ENCODE measurements around the gene CSGALNACT2.

CSGALNACT2 gene

DNA sequence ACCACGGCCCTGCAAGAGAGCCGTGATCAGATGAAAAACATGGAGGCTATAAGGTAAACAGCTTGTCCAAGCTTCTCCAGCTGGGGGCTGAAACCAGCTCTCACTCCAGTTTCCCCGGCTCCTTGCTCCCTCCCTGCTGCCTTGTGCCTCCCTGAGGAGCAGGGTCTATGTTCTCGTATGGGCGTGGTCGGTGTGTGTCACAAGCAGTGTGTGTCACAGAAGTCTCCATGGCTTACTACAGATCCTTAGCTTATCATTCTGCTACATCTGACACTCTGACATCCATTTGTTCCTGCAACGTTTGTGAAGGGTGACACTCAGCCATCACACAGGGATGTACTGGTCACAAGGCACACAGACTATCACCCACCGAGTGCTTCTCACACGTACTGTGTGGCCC lies 54.6 kb downstream of the CSGALNACT2 start:
- no peak for ATAC-seq
- no peak overlapping the region for H3K4me3 Mint-ChIP-seq
- H3K4me1 Mint-ChIP-seq, result no peaks in the 10 kb centered on the region
- no peaks in the 10 kb centered on the region for H3K9me3 Mint-ChIP-seq
- H3K27ac Mint-ChIP-seq, result no peak overlapping the region
- H3K36me3 Mint-ChIP-seq, result peaks cover 21% of the 10 kb centered on the region
- no peaks in the 10 kb centered on the region for H3K27me3 Mint-ChIP-seq

DNA sequence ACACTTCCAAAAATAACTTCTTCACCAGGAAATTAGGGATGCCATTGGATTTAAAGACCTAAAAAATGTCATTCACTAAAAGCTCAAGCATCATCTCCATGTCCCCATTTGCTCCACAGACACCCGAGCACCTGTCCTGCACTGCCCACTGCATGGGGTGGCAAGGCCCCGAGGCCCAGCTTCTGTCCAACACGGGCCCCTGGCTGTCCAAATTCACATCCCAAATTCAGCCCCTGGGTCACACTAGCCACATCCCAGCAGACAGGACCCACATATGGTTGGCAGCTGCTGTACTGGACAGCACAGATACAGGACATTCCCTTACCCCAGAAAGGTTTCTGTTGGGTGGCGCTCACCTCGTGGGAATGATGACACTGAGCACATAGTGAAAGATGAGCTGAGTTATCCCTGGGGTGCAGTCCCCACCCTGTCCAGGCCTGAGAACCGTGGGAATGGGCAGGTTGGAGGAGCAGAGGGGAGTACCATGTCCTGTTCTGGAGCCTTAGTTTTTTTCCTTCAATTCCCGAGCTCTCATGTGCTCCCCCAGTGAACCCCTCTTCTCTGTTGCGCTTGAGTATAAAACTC lies 55.3 kb downstream of the CSGALNACT2 start:
- H3K27ac Mint-ChIP-seq, result no peak overlapping the region
- H3K4me3 Mint-ChIP-seq, result no peak overlapping the region
- no peaks in the 10 kb centered on the region for H3K9me3 Mint-ChIP-seq
- H3K36me3 Mint-ChIP-seq, result peaks cover 14% of the 10 kb centered on the region
- no peaks in the 10 kb centered on the region for H3K27me3 Mint-ChIP-seq
- no peaks in the 10 kb centered on the region for H3K4me1 Mint-ChIP-seq
- no peak for ATAC-seq

DNA sequence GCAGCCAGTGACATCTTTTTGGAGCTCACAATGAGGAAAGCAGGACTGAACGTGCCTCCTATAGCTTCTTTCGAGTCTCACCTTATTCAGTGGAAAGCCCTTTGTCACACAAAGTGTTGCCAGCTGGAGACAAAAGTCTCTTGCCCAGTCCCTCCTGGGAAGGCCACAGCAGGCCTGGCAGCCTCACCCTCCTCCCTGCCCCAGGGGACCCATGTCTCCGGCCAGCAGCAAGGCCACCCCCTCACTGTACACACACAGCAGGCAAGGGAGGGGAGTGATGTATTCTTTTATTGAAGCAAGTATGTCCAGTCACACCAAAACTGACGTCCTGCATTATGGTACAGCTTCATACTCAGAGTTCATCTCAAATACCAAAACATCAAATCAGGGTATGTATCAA lies 56.0 kb downstream of the CSGALNACT2 start:
- no peak overlapping the region for H3K27ac Mint-ChIP-seq
- no peak overlapping the region for H3K4me3 Mint-ChIP-seq
- ATAC-seq, result no peak
- no peaks in the 10 kb centered on the region for H3K4me1 Mint-ChIP-seq
- H3K9me3 Mint-ChIP-seq, result no peaks in the 10 kb centered on the region
- no peaks in the 10 kb centered on the region for H3K27me3 Mint-ChIP-seq
- H3K36me3 Mint-ChIP-seq, result peaks cover 7% of the 10 kb centered on the region

DNA sequence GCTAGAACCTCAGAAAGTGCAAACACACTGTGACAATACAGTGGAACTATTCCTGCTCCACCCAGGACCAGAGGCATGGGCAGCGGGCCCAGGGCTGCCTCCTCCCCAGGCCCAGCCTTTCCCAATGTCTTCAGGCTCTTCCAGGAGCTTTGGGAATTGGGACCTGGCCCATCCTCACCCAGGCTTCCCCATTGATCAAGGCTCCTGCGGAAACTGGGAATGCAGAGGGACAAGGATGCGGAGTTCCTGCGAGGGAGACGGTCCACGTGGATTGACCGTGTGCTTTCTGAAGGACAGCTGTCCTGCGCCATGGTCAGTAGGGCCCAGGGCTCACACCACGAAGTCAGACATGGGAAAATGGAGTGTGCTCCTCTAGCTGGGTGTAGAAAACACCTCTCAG lies 56.6 kb downstream of the CSGALNACT2 start:
- no peaks in the 10 kb centered on the region for H3K9me3 Mint-ChIP-seq
- H3K27ac Mint-ChIP-seq, result no peak overlapping the region
- H3K4me1 Mint-ChIP-seq, result no peaks in the 10 kb centered on the region
- no peak for ATAC-seq
- no peaks in the 10 kb centered on the region for H3K27me3 Mint-ChIP-seq
- peaks cover 4% of the 10 kb centered on the region for H3K36me3 Mint-ChIP-seq
- no peak overlapping the region for H3K4me3 Mint-ChIP-seq

DNA sequence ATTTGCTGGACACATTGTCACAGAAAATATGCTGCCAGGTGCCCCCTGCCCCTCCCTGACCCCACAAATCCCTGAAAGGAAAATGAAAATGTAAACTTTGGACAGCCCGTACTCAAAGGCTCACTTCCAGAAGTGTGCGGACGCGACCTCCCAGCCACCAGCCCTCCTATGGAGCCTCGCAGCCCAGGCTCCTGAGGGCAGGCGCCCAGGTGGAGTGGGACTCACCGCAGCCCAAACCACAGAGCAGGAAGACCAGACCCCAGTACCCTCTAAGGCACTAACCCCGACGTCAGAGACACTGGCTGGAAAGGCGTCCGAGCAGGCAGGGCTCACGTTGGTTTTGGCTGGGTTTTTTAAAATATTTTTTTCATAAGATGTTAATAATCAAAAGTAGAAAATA lies 57.3 kb downstream of the CSGALNACT2 start:
- H3K9me3 Mint-ChIP-seq, result no peaks in the 10 kb centered on the region
- peaks cover 4% of the 10 kb centered on the region for H3K36me3 Mint-ChIP-seq
- H3K27me3 Mint-ChIP-seq, result no peaks in the 10 kb centered on the region
- no peak for ATAC-seq
- no peaks in the 10 kb centered on the region for H3K4me1 Mint-ChIP-seq
- H3K27ac Mint-ChIP-seq, result no peak overlapping the region
- H3K4me3 Mint-ChIP-seq, result no peak overlapping the region

DNA sequence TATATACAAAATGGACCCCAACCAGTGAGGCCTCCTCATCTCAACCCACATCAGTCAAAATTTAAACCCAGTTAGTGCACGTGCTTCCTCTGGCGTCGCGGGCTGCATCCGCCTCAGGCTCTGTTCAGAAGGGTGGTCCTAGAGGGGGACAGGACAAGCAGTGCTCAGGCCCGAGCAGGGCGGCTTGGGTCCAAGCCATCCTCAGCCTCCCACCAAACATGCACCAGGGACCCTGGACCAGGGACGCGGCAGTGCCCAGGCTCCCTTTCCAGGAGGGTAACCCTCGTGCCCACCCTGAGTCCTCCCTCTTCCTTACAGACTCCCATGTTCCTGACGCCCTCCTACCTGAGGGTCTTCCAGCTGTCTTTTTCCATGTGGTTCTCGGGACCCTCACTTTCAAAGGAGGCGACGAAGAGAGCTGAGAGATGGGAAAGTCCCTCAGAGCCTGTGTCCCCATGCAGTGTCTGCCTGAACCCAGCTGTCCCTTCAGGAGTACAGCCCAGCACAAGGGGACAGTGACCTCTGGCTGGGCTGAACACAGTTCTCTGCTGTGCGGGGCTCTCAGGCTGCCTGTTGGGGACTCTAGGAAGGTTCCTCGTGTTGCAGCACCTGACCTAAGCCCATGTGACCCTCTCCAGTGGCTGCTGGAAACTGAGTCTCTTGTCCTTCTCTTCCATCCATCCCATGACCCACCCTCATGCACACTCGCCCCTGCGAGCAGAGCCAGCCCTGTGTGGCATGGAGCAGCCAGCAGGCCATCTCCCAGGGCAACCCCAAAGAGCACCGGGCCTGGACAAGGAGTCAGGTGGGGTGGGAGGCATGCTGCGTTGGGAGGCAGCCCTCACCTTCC lies 58.1 kb downstream of the CSGALNACT2 start:
- Mint-ChIP-seq H3K4me3 (no peak overlapping the region), H3K9me3 (no peaks in the 10 kb centered on the region), H3K36me3 (no peaks in the 10 kb centered on the region), H3K4me1 (no peaks in the 10 kb centered on the region), H3K27ac (no peak overlapping the region), H3K27me3 (no peaks in the 10 kb centered on the region)
- ATAC-seq, result no peak

DNA sequence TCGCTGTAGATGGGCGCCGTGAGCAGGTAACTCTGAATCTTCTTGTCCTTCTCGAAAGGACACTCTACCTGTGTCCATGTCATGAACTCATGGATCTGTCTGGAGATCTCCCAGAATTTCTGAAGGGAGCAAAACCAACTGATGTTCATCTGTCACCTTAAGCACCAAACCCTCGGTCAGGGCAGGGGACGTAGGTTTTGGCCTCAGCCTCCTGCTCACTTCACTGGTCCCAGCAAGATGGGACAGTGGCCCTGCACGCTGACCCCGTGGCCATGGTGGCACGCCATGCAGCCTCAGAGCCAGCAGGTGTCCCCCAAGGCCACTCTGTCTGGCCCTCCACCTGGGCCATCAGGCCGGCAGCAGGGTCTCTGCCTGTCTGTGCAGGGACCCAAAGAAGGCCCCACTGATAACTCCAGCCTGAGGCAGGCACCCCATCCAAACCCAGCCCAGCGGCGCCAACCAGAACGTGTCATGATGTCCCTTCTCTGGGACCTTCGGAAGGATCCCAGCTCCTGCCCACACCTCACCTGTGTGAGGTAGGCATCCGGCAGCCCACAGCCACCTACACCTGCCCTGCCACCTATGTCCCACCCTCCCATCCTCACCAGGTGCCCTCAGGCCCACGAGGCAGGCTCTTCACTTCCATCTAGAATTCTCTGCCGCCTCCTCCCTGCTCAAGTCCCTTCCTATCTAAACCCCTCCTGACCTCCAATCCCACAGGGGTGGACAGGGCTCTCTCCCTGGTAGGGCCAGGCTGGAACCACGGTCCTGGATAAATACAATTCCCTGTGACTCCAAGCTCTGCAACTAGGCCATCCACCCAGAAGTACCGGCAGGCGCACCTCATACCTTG lies 59.0 kb downstream of the CSGALNACT2 start:
- no peaks in the 10 kb centered on the region for H3K36me3 Mint-ChIP-seq

DNA sequence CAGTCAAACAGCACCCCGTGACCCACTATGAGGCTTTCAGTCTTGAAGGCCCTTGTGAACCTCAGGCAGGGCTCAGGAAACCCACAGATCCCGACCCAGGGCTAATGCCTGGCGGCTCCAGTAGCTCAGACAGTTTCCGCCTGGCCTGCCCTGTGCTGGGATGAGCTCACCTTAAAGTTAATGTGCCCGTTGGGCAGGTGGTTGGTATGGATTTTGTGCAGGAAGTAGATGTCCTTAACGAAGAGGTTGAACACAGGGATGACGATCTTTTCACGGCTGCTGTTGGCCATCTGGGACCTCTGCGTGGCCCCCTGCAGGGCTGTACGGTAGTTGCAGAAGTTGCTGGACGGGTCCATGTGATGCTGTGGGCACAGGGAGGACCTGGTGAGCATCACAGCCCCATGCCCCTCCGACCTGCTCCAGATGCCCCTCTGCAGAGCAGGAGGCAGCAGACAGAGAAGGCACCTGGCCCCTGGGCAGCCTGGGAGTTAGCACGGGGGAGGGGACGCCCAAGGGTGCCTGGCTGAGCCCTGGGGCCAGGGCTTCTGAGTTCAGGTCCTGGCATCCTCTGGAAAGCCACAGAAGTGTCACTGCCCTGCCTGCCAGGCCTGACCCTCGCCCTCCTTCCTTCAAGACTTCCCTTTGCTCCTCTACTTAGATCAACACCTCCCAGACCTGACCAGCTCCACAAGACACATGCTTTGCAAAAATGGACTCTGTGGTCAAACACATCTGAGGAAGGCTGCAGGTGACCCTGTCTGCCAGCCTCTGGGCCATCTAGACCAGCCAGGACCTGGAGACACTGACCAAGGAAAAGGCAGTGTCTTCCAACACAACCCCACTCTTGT lies 59.8 kb downstream of the CSGALNACT2 start:
- no peaks in the 10 kb centered on the region for H3K27me3 Mint-ChIP-seq
- H3K36me3 Mint-ChIP-seq, result no peaks in the 10 kb centered on the region
- H3K27ac Mint-ChIP-seq, result no peak overlapping the region
- H3K4me3 Mint-ChIP-seq, result no peak overlapping the region
- H3K4me1 Mint-ChIP-seq, result peaks cover 9% of the 10 kb centered on the region
- H3K9me3 Mint-ChIP-seq, result no peaks in the 10 kb centered on the region
- ATAC-seq, result no peak

More for the DNA sequence above, 59.0 kb downstream of the CSGALNACT2 start:
- Mint-ChIP-seq H3K27ac (no peak overlapping the region), H3K27me3 (no peaks in the 10 kb centered on the region), H3K9me3 (no peaks in the 10 kb centered on the region), H3K4me3 (no peak overlapping the region), H3K4me1 (peaks cover 5% of the 10 kb centered on the region)
- no peak for ATAC-seq

DNA sequence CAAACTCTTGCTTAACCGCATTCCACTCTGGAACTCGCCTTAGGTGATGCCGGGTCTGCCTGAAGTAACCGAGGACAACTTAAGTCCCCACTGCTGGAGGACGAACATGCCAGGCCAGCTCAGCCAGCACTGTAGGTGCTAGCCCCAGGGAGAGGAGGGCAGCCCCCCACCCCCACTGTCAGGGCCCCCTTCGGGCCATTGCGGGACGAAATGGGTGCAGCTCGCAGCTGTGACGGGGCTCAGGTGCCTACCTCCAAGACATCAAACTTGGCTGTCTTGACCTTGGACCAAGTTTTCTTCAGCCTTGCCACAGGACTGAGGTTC lies 60.4 kb downstream of the CSGALNACT2 start:
- Mint-ChIP-seq H3K27me3 (no peaks in the 10 kb centered on the region), H3K36me3 (no peaks in the 10 kb centered on the region), H3K4me3 (no peak overlapping the region), H3K27ac (no peak overlapping the region), H3K9me3 (no peaks in the 10 kb centered on the region), H3K4me1 (peaks cover 9% of the 10 kb centered on the region)
- no peak for ATAC-seq

DNA sequence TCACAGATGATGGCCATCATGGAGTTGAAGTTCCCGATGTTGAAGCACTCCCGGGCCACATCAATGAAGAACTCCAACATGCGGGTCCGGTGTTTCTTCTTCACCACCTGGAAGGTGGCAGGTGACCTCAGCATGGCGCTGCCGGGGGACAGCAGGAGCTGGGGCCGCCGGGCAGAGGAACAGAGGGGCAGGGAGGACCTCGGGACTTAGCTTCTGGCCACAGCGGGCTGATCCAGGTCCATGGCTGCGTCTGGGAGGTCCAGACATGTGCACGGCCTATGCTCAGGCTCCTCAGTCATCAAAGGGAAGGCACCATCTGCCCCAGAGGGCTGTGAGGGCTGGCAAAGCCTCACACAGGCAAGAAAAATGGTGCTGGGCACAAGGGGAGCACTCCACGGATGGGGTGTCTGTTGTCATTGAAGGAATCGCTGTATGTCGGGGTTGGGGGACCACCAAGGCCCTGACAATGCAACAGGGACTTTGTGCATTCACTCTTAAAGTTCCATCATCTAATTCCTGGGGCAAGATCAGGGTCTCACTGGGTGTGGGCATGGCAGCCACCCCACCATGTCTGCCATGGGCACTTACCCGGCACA lies 60.9 kb downstream of the CSGALNACT2 start:
- H3K9me3 Mint-ChIP-seq, result no peaks in the 10 kb centered on the region
- no peak for ATAC-seq
- H3K27ac Mint-ChIP-seq, result no peak overlapping the region
- H3K27me3 Mint-ChIP-seq, result no peaks in the 10 kb centered on the region
- no peaks in the 10 kb centered on the region for H3K36me3 Mint-ChIP-seq
- peaks cover 9% of the 10 kb centered on the region for H3K4me1 Mint-ChIP-seq
- no peak overlapping the region for H3K4me3 Mint-ChIP-seq

DNA sequence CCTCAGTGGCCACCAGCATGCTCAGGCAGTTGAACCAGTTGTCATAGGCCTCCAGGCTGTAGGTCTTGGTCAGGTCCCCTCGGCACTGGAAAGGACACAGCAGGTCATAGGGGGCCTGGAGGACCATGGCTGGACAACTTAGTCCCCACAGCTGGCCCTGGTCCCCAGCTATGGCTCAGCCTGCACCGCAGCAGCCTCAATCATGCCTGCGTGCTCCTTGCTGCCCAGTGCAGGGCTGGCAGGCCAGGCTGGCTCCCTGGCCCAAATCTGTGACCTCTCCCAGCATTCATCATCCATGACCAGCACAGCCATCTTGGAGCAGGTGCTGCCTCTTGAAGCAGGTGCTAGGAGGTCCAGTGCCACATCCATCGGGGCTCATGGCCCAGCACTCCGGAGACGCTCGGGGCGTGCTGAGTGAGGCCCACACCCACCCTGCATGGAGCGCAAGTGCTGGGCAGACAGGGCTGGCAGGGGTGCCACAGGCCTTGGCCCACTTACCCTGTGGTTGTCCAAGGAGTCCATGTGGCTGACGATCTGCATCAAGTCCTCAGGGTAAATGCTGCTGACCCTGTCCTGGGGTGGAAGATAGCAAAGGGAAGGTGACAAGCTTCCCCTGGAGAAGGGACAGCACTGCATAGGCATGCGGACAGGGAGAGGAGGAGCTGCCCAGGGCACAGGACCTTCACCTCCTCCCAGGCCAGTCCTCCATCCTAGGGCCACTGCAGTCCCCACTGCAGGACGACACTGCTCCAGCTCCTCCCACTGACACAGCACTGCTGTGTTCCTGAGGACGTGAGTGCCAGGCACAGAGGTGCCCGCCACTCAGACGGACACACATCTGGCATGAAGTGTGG lies 61.7 kb downstream of the CSGALNACT2 start:
- peaks cover 9% of the 10 kb centered on the region for H3K4me1 Mint-ChIP-seq

DNA sequence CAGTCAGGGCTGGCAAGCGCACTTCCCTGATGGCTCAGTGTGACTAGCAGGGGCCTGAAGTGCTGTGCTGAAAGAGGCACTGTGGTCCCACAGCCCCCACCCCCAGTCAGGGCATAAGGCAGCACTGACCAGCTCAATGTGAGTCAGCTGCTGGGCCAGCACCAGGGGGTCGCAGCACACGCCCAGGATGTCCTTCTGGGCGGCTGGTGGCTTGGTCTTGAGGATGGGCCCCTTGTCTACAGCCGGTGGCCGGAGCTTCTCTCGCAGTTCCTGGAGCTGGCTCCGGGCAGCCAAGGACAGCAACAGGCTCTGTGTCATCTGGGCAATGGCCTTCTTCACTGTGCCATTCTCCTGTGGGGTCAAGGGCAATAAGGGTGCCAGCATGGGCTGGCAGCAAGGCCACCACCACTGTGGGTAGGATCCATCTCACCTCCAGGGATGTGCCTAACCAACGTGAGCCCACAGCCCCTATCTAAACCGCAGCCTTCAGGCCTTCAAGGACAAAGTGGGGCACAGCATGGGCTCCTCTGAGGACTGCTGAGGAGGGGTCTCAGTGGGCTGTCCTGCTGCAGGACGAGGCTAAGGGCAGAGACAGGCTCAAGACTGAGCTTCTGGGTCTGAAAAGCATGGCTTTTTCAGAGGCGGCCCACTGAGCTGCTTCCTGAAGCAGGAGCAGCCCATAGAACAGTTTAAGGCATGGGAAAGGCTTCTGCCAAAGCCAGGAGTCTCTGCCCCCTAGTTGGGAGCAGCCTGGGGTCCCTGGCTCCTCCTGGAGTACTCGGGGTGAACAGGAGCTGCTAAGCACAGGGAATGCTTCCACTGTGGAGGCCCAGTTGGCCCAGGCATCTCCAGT lies 62.5 kb downstream of the CSGALNACT2 start:
- Mint-ChIP-seq H3K27ac (no peak overlapping the region), H3K4me3 (no peak overlapping the region), H3K27me3 (no peaks in the 10 kb centered on the region), H3K36me3 (no peaks in the 10 kb centered on the region), H3K9me3 (no peaks in the 10 kb centered on the region), H3K4me1 (peaks cover 9% of the 10 kb centered on the region)
- ATAC-seq, result no peak

More for the DNA sequence above, 61.7 kb downstream of the CSGALNACT2 start:
- no peak overlapping the region for H3K27ac Mint-ChIP-seq
- no peaks in the 10 kb centered on the region for H3K27me3 Mint-ChIP-seq
- no peaks in the 10 kb centered on the region for H3K9me3 Mint-ChIP-seq
- no peak for ATAC-seq
- H3K4me3 Mint-ChIP-seq, result no peak overlapping the region
- H3K36me3 Mint-ChIP-seq, result no peaks in the 10 kb centered on the region

DNA sequence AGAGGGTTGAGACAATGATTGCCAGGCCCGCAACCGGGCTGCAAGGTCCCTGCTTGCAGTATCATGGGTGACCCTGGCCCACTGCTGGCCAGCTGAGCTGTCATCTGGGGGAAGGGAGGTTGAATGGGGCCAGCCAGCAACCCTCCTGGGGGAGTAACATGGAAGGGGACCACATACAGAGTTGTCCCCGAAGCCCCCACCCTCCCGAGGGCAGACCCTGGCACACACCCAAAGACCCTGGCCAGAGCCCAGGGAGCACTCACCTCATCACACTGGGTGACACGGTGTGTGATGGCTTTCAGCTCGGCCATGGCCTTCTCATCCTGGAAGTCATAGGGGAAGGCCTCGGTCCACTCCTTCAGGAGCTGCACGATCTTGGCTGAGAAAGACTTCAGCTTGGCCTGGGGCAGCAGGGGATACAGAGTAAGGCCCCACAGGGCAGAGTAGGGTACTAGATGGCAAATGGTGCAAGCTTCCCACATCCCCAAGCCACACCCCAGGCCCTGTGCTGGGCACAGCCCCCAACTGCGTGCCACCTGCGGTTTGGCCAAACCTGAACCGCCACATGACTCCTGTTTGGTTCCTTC lies 63.4 kb downstream of the CSGALNACT2 start:
- ATAC-seq, result no peak
- peaks cover 9% of the 10 kb centered on the region for H3K4me1 Mint-ChIP-seq
- H3K27ac Mint-ChIP-seq, result no peak overlapping the region
- H3K36me3 Mint-ChIP-seq, result no peaks in the 10 kb centered on the region
- H3K27me3 Mint-ChIP-seq, result no peaks in the 10 kb centered on the region
- H3K9me3 Mint-ChIP-seq, result no peaks in the 10 kb centered on the region
- peak overlapping the region; percentile 84 for H3K4me3 Mint-ChIP-seq

All from stimulated activated memory B cell treated with anti-CD40 and anti-IgM and Interleukin-4, amounts not matched to agents 10 μg/mL and 1 μg/mL and 100 μg/mL, for 72 hours (primary cell).